Measurements from ENCODE around the gene MLC1.

- TF ChIP-seq CTCF (IDR thresholded peaks at IDR 0.05) (no peak), SIN3A (IDR thresholded peaks at IDR 0.05; ENCODE audit: borderline replicate concordance, insufficient read depth, low read depth, low read length) (no peak)
Measured at GRCh38 chr22:50072167-50072555, 13.1 kb downstream of the MLC1 start.
